CD4-positive, alpha-beta T cell treated with Interleukin-2 at 100 ng/mL for 4 hours (primary cell): ENCODE results near the gene GSTA4.
"Not testable (repeated sequence)": the region's sequence is repeated elsewhere in the genome, so short reads cannot be mapped to it uniquely, and the experiment has no call there.

Experiments used
- DNase-seq: peaks from one replicate; pipeline ENCODE4 v3.0.0-alpha.2; 2020; ENCODE audit warnings: low spot score

Gene GSTA4

DNA sequence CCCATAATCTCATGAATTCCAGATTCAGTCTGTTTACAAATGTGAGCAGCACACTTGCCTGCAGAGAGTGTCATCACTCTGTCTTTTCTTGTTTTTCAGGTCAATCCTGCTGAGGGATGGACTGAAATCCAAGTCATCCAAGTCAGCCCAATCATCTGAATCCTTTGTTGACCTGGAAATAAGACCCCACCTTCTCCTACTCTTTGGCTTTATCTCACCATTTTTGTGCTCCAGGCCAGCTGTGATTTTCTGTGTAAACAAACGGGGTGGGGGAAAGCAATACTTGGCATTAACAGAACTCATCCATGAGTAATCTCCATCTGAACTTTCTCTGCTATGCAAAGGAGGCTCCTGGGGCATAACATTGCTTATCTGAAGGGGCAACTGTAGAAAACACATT, 16.9 kb upstream of the GSTA4 start:
- no peak for DNase-seq

DNA sequence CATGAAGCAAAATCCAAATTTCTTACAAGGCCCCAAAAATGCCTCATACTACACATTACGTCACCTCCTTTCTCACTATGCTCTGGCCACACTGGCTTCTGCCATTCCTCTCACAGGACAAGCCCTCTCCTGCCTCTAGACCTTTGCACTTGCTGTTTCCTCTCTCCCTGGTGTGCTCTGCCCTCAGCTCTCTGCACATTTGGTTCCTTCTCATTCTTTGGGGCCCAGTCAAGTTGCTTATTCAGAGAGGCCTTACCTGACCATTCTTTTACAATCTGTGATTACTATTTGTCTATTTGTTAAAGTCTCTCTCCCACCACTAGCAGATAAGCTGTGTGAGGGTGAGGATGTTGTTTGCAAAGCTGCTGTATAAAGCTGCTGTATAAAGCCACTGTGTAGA, 15.4 kb upstream of the GSTA4 start:
- no peak for DNase-seq

DNA sequence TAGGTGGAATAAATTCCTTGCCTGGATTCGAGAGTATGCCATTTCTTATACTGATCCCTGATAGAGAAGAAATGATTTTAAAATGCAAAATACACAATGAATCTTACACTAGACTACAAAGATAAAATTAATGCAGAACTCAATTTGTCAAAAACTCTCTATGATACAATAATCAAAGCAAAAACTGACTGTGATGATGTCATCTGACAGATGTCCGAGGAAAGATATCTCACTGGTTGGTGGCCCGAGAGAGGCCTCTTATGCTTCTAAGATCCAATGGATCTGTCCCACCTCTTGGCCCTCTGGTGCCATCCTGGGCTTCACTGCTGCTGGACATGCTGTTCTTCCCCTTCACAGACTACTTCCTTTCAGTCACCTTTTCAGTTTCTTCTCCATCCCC, 14.4 kb upstream of the GSTA4 start:
- no peak for DNase-seq

DNA sequence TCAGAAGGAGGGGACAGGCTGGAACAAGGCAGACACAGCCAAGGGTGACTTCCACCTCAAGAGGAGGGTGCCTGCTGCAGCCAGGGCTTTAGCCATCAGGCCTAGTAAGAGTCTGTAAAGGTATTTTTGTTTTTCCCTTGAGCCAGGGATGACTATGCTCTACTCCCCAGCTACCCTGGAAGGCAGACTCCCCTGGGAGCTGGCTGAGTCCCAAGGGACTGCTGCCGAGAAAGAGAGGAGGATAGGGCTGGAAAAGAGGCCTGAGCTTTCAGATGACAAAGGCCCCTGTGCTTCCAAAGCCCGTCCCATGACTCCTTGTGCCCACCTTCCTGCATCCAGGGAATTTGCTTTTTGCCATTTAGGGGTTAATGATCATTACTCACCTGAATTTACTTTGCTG, 14.0 kb upstream of the GSTA4 start:
- DNase-seq, result no peak

DNA sequence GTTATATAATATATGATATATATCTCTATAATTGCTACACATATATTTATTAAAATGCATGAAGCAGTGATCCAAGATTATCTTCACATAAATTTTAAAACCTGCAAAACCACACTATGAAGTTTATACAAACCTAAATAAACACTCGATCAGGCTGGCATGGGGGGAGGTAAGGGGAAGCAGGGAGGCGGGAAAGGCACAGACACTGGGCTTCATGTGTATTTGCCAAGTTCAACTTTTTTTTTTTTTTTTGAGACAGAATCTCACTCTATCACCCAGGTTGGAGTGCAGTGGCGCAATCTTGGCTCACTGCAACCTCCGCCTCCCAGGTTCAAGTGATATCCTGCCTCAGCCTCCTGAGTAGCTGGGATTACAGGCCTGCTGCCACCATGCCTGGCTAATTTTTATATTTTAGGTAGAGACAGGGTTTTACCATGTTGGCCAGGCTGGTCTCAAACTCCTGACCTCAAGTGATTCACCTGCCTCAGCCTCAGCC, 13.2 kb upstream of the GSTA4 start:
- not testable (repeated sequence) for DNase-seq

DNA sequence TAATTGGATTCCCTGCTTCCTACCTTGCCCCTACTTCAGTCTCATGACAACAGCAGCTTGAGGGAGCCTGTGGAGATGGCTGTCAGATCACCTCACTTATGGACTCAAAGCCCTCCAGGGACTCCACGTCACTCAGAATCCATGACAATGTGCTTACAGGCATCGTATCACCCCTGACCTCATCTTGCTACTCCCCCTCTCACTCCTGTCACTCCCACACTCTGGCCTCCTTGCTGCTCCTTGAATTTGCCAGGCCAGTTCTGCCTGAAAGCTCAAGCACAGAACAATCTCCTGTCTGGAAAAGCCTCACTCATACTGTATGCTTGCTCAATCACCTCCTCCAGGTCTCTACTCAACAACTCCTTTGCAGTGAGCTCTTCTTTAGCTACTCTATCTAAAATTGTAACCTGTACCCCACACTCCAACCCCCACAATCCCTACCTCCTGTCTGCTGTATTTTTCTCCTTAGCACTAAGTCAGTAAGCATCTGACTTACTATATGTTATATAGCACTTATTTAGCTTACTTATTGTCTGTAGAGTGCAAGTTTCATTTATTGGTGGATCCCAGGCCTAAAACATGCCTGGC, 10.7 kb upstream of the GSTA4 start:
- no peak for DNase-seq

DNA sequence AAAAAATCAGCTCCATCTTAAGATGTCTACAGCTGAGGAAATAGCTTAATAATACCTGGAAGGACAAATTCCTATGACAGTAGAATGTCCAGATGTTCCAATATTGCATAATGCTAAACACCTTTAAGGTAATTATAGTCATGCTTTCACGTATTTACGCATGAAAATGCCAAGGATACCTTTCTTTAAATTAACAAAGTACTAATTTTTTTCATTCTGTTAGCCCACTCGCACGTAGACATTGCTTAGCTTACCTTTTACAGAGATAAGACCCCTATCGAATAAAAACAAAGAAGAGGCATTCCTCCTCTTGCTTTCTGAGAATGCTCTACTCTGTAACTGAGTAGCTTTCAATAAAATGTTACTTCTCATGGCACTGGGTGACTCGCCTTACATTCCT, 4.4 kb upstream of the GSTA4 start:
- DNase-seq, result no peak

DNA sequence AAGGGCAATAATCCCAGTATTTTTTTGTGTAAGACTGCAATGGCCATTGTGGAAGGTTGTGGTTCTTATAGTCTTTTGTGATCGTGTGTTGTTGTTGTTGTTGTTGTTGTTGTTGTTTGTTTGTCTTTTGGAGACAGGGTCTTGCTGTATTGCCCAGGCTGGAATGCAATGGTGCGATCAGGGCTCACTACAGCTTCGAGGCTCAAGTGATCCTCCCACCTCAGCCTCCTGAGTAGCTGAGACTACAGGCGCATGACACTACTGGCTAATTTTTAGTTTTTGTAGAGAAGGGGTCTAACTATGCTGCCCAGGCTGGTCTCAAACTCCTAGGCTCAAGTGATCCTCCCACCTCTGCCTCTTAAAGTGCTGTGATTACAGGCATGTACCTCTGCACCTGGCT, 3.5 kb upstream of the GSTA4 start:
- DNase-seq, result no peak

DNA sequence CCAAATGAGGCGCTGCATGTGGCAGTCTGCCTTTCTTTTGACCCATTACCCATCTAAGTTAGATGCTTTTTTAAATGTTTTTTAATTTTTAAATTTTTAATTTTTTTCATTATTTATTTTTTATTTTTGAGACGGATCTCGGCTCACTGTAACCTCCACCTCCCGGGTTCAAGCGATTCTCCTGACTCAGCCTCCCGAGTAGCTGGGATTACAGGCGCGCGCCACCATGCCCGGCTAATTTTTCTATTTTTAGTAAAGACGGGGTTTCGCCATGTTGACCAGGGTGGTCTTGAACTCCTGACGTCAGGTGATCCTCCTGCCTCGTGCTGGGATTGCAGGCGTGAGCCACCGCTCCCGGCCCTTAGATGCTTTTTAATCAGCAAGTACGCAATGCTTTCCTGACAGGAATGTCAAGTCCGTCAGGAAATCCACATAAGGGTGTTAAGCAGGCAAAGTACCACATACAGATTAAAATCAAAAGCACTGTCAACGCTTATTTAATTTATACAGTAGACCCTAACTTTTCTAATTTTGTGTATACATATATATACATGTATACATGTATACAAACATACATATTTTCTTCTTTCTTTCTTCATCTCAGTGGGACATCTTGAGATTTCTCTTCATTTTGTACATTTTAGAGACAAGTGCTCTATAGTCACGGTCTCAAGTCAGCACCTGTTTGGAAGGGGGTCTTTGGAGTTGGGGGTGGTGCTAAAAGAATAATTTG, 995 bp upstream of the GSTA4 start:
- peak; percentile 30 for DNase-seq

DNA sequence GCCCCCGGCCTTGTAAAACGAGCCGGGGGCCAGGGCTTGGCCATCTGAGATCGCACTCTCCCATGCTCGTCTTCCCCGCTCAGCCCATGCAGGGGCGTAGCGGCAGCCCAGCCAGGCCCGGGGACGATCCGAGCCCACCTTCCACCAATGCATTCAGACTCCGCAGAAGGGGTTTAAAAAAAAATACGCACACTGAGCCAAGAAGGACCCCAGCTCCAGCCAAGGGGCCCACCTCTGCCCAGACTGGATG, 320 bp downstream of the GSTA4 start:
- peak; percentile 6 for DNase-seq

DNA sequence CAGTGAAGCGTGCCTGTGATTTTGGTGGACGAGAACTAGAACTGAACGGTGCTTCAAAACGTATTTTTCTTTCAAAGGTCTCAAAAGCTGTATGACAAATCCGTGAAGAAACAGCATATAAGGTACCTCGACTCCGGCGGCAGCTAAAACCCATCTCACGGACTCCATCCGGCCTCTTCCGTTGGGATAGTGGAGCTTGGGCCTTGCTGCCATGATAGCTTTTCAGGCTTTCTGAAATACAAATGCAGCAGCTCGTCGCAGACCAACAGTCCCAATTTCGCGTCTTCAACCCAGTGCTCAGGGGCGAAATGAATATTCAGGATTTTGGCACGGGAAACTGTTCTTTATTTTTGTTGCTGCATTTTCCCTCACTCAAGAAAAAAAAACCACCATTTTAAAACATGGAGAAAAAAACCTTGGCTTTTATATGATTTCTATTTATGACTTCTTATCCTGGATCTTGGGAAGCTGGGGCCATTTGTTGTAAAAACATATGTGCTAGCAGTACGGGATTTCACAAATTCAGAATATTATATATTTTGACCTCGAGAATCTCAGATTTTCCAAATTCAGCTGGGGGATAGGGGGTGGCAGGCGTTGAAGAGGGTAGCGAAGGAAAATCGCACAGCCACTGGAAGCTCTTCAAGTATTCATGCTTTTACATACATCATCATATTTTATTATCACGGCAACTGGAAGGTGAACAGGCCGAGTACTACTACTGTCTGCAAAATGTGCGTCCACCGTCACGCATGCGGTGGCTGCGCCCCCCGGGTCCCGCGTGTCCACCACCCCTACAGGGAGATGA, 849 bp downstream of the GSTA4 start:
- DNase-seq, result no peak

DNA sequence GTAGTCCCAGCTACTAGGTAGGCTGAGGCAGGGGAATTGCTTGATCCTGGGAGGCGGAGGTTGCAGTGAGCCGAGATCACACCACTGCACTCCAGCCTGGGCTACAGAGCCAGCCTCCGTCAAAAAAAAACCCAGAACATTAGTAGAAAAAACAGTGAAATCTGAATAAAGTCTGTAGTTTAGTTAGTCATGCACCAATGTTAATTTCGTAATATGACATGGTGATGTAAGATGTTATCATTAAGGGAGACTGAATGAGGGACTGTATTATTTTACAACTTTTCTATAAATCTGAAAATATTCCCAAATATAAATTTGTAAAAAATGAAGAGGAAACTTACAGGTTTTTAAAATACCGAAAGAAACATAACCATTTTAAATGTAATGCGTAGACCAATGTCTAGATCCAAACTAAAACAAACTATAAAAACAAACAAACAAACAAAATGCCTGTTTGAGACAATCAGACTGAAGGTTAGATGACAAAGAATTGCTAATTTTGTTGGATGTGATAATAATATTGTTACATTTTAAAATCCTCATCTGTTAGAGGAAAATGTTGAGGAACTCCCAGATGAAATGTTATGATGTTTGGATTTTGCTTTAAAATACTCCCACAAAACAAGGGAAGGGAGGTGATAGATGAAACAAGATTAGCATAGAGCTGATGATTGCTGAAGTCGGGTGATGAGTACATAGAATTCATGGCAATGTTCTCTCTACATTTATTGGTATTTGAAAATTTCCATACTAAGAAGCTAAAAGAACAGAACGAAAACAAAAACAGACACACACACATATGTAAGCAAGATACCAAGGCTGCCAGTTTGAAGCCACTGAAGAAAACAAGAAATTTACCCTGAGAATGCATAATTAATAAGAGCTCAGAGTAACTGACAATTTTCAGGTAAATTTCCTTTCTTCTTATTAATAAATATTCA, 1.8 kb downstream of the GSTA4 start:
- no peak for DNase-seq

DNA sequence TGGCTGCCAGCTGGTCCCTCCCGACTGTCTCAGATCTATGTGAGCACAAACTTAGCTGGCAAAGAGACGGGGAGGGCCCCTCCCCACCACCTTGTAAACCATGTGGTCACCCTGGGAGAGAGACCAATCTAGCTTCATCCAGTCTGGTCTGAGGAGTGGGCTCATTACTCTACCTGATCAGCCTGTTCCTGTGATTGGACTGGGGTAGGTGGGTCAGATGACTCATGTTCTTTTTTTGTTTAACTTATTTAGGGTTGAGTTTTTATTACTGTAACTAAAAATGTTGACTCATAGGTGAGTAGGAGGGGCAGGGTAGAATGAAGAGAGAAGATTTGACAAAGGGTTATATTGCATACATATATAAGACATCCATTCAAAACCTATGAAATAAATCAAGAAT, 4.7 kb downstream of the GSTA4 start:
- DNase-seq, result no peak

DNA sequence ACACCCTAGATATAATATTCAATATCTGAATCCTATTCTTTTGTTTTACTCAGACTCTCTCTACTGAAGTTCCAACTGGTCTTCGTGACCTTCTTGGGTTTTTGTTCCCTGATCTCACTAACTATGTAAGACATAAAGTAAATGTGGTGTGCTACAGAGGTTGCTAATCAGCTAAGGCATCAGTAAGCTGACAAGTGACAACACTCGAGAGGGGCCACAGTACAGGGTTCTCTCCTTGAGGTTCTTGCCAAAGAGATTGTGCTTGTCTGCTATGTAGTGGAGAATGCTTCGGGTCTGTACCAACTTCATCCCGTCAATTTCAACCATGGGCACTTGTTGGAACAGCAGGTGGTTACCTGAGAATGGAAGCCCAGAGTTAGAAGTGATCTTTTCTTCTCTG, 9.9 kb downstream of the GSTA4 start:
- no peak for DNase-seq

DNA sequence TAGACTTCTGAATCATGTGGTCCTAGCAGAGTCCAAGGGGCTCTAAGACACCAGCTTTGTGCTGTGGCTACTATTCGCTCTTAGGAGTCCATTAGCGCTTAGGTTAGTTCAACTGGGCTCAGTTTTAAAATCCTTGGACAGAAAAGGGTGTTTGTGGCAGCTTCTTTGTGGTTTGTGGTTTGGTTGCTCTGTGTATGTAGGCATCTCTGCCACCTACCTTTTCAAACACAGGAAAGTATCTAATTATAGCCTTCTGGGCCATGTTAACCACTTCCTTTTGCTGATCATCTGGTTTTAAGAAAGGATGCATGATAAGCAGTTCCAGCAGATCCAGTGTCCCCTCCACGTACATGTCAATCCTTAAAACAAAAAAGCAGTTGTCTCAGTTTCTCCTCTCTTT, 10.8 kb downstream of the GSTA4 start:
- DNase-seq, result peak; percentile 59

DNA sequence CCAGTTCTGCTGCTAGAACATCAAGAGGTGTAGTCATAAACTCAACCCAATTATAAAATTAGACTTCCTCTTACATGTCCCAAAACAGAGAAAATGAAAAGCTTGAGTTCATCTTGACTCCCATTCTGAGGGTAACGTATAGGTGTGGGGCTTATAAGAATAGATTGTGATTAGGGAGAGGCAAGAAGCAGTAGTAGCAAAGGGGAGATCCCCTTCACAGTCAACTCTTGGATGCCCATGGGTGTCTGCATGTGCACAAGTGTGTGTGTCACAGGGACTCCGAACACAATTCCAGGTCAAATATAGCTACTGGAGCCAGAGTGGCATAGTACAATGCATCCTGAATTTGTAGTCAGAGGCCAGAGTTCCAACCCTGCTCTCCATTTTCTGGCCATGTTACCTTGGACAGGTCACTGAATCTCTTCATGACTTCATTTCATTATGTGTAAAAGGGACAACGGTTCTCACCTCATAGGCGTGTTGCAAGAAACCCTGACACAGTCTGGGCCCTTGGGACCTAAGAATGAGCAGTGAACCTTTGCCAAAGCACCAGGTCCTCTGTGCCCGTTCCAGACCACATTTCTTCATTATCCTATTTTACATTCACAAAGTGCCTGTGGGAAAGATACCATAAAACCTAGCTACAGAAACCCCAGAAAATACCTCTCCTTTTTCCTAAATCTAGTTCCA, 11.8 kb downstream of the GSTA4 start:
- no peak for DNase-seq

DNA sequence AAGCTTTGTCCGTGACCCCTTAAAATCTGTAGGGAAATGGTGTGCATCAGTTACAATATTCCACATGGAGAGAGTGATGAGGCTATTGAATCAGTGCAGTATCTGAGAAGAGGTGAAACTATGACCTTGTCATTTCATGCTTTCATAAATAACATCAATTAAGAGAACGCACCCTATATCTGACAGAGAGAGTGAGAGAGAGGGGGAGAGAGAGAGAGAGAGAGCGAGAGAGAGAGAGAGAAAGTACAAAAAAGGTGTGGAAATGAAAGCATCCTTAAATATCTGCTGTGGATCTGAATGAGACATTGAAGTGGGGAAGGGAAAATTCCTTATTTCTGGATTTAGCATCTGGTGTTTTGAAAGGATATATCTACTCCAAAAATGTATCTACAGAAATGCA, 12.4 kb downstream of the GSTA4 start:
- no peak for DNase-seq

DNA sequence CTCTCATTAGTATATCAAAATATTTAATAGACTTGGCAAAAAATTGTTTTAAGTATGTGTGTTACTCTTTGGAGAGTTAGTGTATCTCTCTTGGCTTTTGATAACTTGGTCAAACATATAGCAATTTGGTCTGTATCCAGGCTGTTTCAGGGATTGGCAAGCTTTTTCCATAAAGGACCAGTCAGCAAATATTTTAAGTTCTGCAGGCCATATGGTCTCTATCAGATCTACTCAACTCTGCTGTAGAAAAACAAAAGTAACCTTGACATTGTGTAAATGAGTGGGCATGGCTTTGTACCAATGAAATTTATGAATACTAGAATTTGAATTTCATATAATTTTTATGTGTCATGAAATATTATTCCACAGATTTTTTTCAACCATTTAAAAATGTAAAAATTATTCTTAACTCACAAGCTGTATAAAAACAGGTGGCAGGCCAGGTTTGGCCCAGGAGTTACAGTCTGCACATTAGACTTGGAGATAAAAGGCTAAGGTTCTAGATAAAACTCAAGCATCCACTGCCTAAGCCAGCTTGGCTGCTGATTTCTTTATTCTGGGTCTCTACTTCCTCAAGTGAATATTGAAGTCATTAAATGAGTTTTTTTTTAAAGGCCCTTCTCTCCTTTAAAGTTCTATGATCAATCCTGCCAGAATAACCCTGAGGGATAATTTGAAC, 13.7 kb downstream of the GSTA4 start:
- DNase-seq, result no peak

DNA sequence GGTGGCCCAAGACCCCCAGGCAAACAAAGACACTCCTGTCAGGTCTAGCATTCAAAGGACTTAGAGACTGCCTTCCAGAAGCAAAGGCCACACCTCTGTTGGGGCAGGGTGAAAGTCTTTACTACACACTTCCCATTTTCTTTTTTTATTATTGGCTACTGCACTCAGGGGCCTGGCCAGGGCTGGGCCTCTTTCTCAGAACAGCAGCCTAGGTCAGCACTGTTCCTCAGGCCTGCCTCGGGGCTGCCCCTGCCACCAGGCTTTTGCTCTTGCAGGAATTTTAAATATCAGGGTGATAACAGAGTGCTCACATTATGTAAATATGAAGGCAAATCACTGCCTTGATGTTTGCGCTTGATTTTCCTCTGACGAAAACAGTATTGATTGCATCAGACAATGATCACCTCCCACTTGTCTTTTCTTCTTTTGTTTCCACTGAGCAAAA, 18.5 kb downstream of the GSTA4 start:
- DNase-seq, result no peak

DNA sequence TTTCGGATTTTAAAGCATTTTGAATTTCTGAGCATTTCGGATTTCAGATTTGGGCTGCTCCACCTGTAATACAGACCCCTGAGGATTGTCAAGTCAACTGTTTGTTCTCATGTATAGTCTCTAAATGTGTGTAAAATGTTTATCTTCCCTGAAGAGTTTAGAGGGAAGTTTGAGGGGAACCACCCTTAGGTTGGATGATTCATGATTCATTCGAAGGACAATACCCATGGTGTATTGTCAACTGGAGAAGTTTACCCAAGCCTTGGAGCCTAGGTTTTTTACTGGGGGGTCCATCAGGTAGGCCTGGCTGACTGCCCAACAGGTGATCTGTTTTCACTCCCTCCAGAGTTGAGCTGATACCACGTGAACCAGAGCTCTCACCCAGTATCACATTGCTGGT, 18.9 kb downstream of the GSTA4 start:
- no peak for DNase-seq

DNA sequence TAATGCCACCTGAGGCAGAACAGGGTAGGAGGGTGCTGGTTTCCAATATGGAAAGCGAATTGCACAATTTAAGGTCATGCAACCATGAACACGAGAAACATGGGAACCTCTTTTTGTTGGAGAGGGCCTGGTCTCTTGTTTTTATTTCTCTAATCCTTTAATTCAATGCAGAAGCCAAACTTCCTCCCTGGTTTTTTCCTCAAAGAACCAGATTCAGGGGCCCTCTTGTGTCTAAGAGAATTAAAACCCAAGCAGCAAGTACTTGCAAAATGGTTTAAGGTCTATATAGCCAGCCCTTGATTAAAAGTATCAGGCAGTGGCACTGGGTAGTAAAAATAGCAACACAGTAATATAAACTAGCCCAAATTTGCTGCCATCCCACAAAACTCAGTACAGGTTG, 19.5 kb downstream of the GSTA4 start:
- no peak for DNase-seq
